Activated CD8-positive, alpha-beta memory T cell treated with anti-CD3 and anti-CD28 coated beads, Interleukin-2, amount 50 U/mL, for 48 hours (primary cell): ENCODE results near the gene NRIP1.
"Not testable (repeated sequence)": the region's sequence is repeated elsewhere in the genome, so short reads cannot be mapped to it uniquely, and the experiment has no call there.

Experiments
- DNase-seq: peaks from one replicate; pipeline ENCODE4 v3.0.0-alpha.2; 2020

Gene NRIP1

DNA sequence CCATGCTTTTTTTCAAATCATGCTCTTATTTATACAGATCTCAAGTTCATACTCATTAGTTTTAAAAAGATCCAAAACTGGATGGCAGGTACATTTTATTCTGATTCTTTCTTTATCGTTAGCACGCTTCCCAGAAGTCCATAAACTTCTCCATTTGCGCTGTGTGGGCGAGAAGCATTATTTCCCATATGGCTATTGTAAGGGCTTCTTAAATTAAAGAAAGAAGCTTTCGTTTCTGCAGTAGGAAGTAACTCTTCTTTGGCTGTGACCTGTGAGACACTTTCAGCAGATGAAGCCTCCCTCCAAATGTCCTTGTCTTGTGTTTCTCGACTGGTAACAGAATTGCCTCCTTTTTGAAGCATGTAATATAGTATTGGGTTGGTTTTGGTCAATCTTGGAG, 100.2 kb downstream of the NRIP1 start:
- DNase-seq, result no peak

DNA sequence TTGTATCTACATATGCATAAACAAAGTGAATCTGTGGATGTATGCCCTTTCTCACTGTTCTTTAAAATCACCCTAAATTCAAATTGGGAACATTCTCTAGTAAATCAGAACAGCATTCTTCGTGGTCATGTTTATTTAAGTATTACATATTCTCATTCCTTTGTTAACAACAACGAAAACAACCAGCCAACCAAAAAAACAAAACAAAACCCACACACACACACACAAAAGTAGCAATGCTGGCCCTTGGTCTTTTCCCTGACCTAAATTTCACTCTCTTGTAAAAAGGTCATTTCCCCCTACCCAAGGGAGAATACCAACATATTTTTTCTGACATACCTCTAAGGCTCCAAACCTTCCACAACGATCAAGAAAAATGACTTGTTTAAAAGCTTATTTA, 102.6 kb downstream of the NRIP1 start:
- DNase-seq, result no peak

DNA sequence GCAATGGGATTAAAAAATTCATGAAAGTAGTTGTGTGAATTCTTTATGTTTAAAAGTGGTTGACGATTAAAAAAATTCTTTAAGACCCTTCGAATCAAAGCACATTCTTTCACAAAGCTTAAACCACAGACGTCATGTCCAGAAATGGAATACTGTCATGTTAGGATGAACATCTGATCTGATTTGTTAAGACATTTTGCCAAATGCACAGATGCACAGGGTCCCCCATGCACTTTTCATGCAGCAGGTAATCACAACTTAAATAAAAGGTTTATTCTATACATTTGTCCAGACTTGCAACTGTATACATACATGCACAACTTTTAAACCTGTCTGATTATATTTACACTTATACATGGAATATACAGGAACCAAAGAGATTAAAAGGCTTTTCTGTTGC, 103.3 kb downstream of the NRIP1 start:
- DNase-seq, result no peak

DNA sequence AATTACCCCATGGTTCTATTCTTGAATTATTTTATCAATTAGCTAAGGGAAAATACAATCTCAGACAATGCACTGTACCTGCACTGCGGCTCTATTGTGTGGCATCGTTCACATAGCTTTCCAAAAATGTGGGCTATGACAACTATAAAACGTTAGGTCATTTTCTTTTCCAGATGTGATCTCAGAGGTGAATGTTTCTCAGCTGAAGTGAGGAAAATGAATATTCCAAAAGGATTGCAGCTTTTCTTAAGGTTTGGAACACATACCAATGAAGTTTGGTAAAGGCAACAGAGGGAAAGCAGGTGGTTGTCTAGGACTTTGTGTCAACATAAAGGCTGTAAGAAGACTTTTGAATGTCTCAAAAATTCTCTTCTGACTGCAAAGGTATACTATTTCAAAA, 105.5 kb downstream of the NRIP1 start:
- DNase-seq, result no peak

DNA sequence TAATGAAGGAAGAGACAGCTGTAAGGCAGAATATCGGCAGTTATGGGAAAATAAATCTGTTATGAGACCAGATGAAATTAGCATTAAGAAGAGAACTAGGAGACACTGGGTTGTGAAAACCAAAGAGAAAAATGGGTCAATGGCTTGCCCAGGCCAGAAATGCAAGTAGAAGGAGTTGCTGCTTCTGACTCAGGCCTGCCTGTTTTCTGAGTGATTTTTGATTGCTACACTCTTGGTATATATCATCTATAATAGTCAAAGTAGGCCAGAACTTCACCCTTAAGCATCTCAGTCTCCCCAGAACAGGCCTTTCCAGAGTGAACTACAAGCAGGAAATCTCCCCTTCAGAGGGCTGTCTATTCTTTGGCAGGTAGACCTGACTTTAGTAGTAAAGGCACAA, 107.0 kb downstream of the NRIP1 start:
- DNase-seq, result no peak

DNA sequence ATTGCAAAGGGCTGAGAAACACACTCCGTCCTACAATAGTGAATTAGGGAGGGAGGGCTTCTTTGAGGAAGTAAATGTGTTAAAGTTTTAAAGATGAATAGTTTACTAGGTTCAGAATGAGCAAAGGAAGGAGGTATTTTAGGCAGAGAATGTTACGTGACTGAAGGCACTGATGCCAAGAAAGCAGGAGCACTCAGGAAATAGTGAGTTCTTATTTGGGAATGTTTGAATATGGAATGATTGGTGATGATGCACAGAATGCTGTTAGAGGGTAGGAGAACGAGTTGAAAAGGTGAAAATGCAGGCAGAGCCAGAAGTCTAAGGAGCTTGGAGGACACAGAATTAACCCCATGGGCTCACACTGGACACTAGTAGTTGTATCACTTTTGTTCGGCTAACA, 108.0 kb downstream of the NRIP1 start:
- DNase-seq, result no peak

DNA sequence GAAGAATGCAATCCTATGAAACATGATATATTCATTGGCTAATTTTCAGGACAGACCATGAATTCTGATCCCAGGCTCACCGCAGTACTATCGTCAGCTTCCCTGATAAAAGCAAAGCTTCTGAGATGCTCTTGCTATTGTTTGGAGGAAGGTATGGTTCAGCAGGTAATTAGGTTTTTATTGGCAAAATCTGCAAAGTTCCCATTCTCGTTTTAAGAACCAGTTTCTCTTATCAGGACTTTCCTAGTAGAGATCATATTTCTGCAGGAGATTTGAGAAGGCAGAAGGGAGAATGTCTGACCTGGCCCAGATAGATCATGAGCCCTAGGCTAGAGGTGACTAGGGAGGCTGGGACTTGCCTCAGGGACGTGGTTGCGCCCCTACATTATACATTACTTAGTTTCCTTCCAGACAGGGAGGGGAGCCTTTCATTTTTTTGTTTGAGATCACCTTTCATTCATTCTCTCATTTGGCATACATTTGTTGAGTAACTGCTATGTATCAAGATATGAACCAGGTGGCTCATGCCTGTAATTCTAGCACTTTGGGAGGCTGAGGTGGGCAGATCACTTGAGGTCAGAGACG, 108.8 kb downstream of the NRIP1 start:
- DNase-seq, result no peak

DNA sequence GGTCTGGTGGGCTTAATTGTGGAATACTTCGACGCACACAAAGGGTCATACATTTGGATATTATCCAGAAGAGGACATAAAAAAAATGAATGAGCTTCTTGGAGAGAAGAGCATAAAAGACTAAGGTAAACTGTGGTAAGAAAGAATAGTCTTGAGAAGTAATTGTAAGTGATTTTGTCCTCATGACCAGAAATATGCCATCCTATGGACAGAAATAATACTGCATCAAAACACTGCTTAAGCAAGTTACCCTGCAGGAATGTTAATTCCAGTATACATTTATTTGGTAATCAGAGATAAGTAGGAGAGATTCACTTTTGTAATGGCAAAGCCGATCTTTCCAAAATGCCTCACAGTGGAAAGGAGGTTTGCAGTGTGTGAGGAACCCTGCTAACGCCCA, 111.9 kb downstream of the NRIP1 start:
- no peak for DNase-seq

DNA sequence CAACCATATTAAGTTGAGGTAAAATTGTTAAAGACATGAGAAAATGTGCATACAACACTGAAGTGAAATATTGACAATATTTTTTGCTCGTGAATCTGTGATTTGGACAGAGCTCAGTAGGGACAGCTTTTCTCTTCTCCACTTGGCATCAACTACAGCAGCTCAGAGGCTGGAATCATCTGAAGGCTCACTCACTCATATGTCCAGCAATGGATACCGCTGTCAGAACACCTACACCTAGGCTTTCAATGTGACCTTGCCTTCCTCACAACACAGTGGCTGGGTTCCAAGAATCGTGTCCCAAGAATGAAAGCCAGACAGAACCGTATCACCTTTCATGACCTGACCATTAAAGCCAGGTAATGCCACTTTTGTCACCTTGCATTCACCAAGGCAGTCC, 115.2 kb downstream of the NRIP1 start:
- DNase-seq, result no peak

DNA sequence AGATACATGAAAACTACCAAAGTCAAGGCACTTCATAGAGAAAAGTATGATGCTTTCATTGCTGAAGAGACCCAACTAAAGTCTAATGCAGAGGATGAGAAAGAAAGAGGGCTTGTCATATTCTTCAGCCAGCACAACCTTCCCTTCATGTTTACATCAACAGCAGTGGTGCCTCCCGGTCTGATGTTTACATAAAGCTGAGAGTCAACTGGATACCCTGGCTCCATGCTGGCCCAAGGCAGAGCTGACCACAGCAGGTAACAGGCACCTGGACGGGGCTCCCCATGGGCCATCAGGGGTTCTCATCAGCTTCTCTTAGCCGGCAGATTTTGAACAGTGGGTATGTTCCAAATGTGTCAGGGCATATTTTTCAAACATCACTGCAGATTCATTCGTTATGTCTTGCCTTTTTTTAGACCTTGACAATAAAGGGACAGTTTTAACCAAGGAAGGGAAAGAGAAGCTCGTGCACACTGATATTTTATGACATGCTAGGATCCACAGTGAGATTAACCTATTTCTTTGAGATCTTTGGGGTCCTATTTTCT, 117.1 kb downstream of the NRIP1 start:
- DNase-seq, result no peak

DNA sequence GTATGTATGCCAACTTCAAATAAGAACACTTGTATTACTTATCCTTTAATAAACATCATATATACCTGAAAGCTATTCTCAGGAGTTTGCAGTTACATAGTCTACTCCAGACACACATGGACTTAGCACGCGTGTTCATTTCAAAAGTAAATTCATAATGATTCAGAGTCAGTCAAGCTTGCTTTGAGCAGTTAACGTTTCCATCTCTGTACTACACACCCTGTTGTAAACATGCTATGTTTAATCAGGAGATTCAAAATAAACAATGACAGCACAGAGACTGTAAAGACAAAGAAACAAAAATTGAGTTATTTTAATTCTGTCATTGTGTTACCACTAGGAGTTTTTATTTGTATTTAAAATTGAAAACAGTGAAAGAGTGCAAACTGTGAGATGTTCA, 119.6 kb downstream of the NRIP1 start:
- DNase-seq, result no peak

DNA sequence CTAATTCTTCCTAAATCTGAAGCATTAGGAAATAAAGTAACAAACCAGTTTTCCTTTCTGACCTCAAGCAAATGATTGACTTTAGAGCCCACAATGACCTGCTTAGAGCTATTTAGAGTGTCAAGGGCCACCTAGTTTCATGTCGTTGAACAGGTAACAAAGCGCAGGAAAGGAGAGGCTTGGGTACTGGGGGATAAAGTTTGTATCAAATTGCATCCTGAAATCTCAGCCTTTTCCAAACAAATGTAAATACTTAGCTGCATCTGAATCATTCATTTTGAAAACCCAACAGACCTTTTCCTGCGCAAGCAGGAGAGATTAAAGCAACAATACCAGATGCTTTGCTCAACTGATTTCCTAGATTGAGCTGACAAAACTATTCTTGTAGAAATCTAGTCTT, 121.2 kb downstream of the NRIP1 start:
- no peak for DNase-seq

DNA sequence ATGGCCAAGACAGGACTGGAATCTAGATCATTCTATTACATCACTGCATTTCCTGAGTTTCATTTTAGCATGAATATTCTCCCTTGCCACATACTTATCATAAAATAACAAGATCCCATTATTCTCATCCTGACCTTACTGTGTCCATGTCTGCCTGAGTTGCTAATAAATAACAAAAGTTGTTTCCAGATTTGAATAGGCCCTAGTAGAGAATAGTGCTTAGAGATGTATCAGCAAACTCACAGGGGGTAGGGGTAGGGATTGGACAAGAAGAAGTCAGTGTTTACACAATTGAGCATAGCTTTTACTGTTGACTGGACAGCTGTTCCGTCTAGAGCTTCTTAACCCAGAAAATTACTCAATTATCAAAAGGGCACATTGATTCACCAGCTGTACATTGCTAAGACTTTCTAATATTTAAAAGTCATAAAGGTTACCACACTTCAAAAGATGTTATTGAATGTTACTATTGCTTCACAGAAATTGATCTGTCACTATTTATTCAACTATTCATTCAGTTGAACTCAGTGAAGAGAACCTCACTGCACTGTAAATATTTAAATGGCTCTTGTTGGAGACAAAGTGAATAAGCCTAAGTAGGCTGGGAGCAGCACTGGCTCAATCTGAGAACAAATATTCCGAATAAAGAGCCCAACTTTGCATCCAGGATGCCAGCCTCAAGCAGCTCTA, 121.9 kb downstream of the NRIP1 start:
- no peak for DNase-seq

DNA sequence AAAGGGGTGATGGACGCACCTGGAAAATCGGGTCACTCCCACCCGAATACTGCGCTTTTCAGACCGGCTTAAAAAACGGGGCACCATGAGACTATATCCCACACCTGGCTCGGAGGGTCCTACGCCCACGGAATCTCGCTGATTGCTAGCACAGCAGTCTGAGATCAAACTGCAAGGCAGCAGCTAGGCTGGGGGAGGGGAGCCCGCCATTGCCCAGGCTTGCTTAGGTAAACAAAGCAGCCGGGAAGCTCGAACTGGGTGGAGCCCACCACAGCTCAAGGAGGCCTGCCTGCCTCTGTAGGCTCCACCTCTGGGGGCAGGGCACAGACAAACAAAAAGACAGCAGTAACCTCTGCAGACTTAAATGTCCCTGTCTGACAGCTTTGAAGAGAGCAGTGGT, 137.5 kb downstream of the NRIP1 start:
- DNase-seq, result not testable (repeated sequence)

DNA sequence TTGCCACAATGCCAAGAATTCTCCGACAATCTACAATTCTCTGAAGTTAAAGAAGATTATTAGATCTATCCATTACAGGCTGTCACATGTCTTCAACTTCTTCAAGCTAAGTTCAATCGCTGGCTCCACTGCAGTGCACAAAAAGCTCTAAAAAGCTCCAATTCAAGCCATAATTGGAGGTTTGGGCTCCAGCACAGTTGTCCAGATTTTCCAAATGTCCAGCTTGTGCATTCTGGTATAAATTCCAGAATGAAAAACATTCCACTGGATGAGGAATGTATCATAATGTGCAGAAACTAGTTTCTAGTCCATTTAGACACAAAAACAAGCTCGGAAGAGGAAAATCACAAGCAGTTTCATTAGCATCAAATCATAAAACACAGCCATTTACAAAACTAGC, 138.6 kb downstream of the NRIP1 start:
- DNase-seq, result no peak

DNA sequence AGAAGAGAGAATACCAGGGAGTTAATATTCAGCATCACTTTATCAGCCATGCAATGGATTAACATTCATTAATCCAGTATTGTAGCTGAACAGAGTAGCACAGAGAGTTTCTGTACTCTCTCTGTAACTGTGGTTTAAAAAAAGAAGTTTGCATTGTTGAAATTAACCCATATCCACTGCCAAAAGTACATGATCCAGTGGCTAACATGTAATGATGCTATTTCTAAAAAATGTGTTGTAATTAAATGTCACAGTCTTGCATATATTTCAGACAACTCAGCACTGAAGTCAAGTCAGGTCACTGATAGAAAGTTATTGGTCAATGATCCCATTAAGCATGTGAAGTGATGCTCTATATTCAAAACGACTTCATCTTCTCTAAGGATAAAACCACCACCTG, 141.3 kb downstream of the NRIP1 start:
- no peak for DNase-seq

DNA sequence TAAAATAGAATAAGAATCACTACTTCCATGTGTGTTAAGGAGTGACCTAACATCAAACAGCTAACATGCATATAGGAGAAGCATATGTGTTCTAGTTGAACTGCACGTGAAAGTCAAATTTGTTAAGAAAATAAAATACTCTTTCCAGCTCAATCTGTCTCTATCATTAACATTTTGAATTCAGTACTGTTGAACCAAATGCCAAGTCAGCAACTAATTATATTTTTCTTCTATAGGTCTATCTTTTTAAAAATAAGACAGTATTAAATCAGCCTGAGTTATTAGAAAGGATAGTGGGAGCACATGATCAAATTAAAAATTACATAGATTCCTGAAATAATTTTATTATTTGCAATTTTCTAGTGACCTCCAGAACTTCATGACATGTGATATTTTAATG, 141.8 kb downstream of the NRIP1 start:
- DNase-seq, result no peak

DNA sequence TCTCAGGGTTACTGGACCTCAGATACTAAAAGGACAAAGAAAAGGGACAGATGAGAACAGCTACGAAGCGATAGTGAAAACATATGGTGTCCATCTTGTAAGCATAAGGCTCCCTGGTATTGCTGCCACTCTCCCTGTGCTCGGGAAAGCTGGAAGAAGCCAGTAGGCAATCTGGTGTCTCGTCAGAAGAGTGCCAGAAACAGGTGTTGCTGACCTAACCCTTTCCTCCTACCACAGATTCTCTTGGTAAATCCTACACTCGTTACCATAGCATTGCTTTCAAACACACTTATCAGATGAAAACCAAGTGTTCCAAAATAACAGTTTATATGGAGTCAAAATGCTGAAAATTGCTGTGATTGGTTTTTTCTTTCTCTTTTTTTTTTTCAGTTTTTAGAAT, 146.3 kb downstream of the NRIP1 start:
- no peak for DNase-seq

DNA sequence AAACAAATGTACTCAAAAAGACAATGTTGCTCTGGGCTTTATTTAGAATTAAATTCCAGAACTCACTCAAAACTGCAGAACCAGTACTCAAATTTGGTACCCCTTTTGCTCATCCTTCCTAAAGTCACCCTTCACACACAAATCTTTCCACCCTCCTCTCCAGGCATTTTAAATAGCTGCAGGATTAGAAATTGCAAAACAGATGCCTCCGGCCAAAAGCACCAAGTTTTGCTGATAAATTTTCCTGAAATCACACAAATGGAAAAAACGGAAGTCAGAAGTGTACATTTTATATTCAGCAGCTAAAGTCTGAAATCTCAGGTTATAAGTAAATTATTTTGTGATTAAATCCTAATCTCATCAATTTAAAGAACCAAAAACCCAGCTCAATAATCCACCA, 147.0 kb downstream of the NRIP1 start:
- DNase-seq, result no peak

DNA sequence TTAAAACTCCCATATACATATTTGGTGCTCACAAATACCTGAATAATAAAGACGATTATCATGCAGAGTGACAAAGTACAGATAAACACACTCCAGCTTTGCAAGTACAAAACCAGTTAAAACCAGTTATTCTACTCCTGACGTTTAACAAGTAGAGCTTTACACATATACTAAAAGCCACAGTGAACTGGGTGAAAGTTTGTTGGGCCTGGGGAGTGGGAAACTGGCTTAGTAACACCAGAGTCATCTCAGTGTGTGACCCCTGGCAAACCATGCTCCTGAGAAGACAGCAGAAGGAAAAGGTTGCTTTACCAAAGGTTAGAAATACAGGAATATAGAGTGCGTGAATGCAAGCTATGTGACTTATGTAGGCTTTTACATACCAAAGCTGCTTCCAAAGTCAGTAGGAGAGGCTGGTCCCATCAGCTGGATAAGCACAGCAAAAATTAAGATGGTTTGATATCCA, 148.1 kb downstream of the NRIP1 start:
- no peak for DNase-seq

DNA sequence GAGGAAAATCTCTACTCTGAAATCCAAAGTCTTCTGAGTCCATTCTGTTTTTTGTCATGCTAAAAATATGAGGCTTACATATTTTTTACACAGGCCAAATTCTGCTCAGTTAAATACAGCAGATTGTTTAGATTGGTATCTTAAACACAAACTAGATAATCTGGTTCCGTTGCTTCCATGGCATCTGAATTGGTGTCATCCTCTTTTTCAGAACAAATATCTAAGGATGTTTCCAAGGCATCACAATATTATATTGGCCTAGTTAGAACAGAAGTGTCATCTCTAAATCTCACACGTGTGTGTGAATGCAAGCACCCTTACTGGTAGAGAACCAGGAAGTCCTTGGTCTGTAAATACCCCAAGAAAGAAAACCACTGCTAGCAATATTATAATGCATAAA, 151.2 kb downstream of the NRIP1 start:
- DNase-seq, result no peak

DNA sequence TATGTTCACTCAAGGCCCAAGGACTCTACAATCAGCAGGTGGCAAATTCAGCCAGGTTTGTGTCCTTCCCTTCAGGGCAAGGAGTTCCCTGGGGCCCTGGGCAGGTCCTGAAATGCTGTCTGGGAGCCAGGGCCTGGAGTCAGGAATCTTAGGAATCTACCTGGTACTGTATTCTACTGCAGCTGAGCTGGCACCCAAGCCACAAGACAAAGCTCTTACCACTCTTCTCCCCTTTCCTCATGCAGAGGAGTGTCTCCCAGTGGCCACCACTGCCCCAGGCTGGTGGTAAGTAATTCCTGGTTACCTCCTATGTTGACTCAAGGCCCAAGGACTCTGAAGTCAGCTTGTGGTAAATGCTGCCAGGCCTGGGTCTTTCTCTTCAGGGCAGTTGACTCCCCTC, 153.4 kb downstream of the NRIP1 start:
- DNase-seq, result no peak
